H9 (cell line): Measurements from ENCODE around the gene NR3C2. TPM values are rescaled to one million over a fixed set of nuclear protein-coding genes. Genes with fewer than 3 reads are reported as not detected.

Source experiments
- DNase-seq: peaks from one replicate; pipeline ENCODE4 v3.0.0-alpha.2; 2017
- H2AFZ ChIP-seq: one replicate; pipeline ENCODE4 v1.6.1; 2013; ENCODE audit warnings: mild to moderate bottlenecking, low read length, control low read depth, moderate library complexity
- H2AK5ac ChIP-seq: 2 replicates; pipeline ENCODE4 v1.6.1; 2013; ENCODE audit warnings: low read length, control low read depth, mixed read lengths; ENCODE audit not compliant: insufficient read length
- H2BK120ac ChIP-seq: one replicate; pipeline ENCODE4 v1.6.1; 2013; ENCODE audit warnings: low read depth, mild to moderate bottlenecking, low read length, control low read depth, inconsistent platforms; ENCODE audit not compliant: poor library complexity, severe bottlenecking
- H2BK12ac ChIP-seq: 2 replicates; pipeline ENCODE4 v1.6.1; 2013; ENCODE audit warnings: low read length, control low read depth, mixed read lengths, low read depth; ENCODE audit not compliant: insufficient read length
- H2BK15ac ChIP-seq: 2 replicates; pipeline ENCODE4 v1.6.1; 2013; ENCODE audit warnings: low read depth, low read length, control low read depth
- H2BK20ac ChIP-seq: one replicate; pipeline ENCODE4 v1.6.1; 2013; ENCODE audit warnings: low read depth, mild to moderate bottlenecking, low read length, control low read depth, inconsistent platforms; ENCODE audit not compliant: poor library complexity, severe bottlenecking
- H2BK5ac ChIP-seq: 2 replicates; pipeline ENCODE4 v1.6.1; 2013; ENCODE audit warnings: low read length, control low read depth, mixed read lengths; ENCODE audit not compliant: insufficient read length
- H3K14ac ChIP-seq: 2 replicates; pipeline ENCODE4 v1.6.1; 2013; ENCODE audit warnings: low read length, control low read depth; ENCODE audit not compliant: insufficient read depth
- H3K18ac ChIP-seq: 2 replicates; pipeline ENCODE4 v1.6.1; 2013; ENCODE audit warnings: low read depth, mild to moderate bottlenecking, mixed read lengths, low read length, control low read depth; ENCODE audit not compliant: insufficient read length
- H3K23ac ChIP-seq: 2 replicates; pipeline ENCODE4 v1.6.1; 2013; ENCODE audit warnings: low read length, control low read depth, mixed read lengths, low read depth; ENCODE audit not compliant: insufficient read length
- H3K23me2 ChIP-seq: 2 replicates; pipeline ENCODE4 v1.6.1; 2013; ENCODE audit warnings: low read depth, mild to moderate bottlenecking, mixed read lengths, low read length, control low read depth; ENCODE audit not compliant: insufficient read length, poor library complexity, severe bottlenecking
- H3K27ac ChIP-seq: 2 replicates; pipeline ENCODE4 v1.5.1; 2013; ENCODE audit warnings: low read length, control low read depth, mixed read lengths, low read depth; ENCODE audit not compliant: insufficient read length
- H3K27me3 ChIP-seq: 2 replicates; pipeline ENCODE4 v1.6.1; 2013; ENCODE audit warnings: low read length, control low read depth, inconsistent platforms; ENCODE audit not compliant: insufficient read depth
- H3K4ac ChIP-seq: 2 replicates; pipeline ENCODE4 v1.6.1; 2013; ENCODE audit warnings: low read depth, mild to moderate bottlenecking, control low read depth, inconsistent platforms, low read length, moderate library complexity
- H3K4me1 ChIP-seq: 2 replicates; pipeline ENCODE4 v1.6.1; 2013; ENCODE audit warnings: low read length, control low read depth, inconsistent platforms; ENCODE audit not compliant: insufficient read depth
- H3K4me2 ChIP-seq: 2 replicates; pipeline ENCODE4 v1.6.1; 2013; ENCODE audit warnings: low read length, control low read depth, mixed read lengths; ENCODE audit not compliant: insufficient read length, insufficient read depth
- H3K56ac ChIP-seq: 2 replicates; pipeline ENCODE4 v1.6.1; 2013; ENCODE audit warnings: low read depth, mild to moderate bottlenecking, mixed read lengths, low read length, control low read depth; ENCODE audit not compliant: insufficient read length
- H3K79me1 ChIP-seq: 2 replicates; pipeline ENCODE4 v1.6.1; 2013; ENCODE audit warnings: low read depth, mild to moderate bottlenecking, moderate library complexity, low read length, control low read depth, inconsistent platforms; ENCODE audit not compliant: insufficient read depth, poor library complexity, severe bottlenecking
- H3K79me2 ChIP-seq: 2 replicates; pipeline ENCODE4 v1.6.1; 2013; ENCODE audit warnings: low read length, control low read depth, inconsistent platforms; ENCODE audit not compliant: insufficient read depth
- H3K9ac ChIP-seq: 2 replicates; pipeline ENCODE4 v1.6.1; 2013; ENCODE audit warnings: low read length, control low read depth, mixed read lengths; ENCODE audit not compliant: insufficient read length; ENCODE audit errors: extremely low read depth
- H3K9me3 ChIP-seq: one replicate; pipeline ENCODE4 v1.6.1; 2013; ENCODE audit warnings: low read depth, low read length, inconsistent platforms; ENCODE audit not compliant: control insufficient read depth
- H3T11ph ChIP-seq: one replicate; pipeline ENCODE4 v1.6.1; 2013; ENCODE audit warnings: mild to moderate bottlenecking, low read length, control low read depth, inconsistent platforms
- H4K20me1 ChIP-seq: one replicate; pipeline ENCODE4 v1.6.1; 2013; ENCODE audit not compliant: control insufficient read depth, insufficient read length, insufficient read depth
- H4K5ac ChIP-seq: 2 replicates; pipeline ENCODE4 v1.6.1; 2013; ENCODE audit warnings: low read depth, mild to moderate bottlenecking, mixed read lengths, low read length, control low read depth; ENCODE audit not compliant: insufficient read length
- H4K8ac ChIP-seq: replicated peaks from 2 replicates; pipeline ENCODE4 v1.6.1; 2013; ENCODE audit warnings: low read length, control low read depth, mixed read lengths, low read depth; ENCODE audit not compliant: insufficient read length
- H4K91ac ChIP-seq: 2 replicates; pipeline ENCODE4 v1.6.1; 2013; ENCODE audit warnings: low read depth, mild to moderate bottlenecking, moderate library complexity, mixed read lengths, low read length, control low read depth; ENCODE audit not compliant: insufficient read length
- H3K27ac Mint-ChIP-seq, 3 experiments: 2 replicates in 2 of 3; 3 replicates in 1 of 3; pipeline ENCODE4 v1.8.0; 2020 to 2021; ENCODE audit warnings: mixed read lengths in 3 of 3, mild to moderate bottlenecking in 1 of 3, moderate library complexity in 1 of 3
- H3K27me3 Mint-ChIP-seq: 2 replicates; pipeline ENCODE4 v1.8.0; 2021; ENCODE audit warnings: low read depth, mild to moderate bottlenecking, moderate library complexity, mixed read lengths
- H3K36me3 Mint-ChIP-seq, 3 experiments: 2 replicates in 2 of 3; 3 replicates in 1 of 3; pipeline ENCODE4 v1.8.0; 2020 to 2021; ENCODE audit warnings: low read depth in 3 of 3, mixed read lengths in 3 of 3; ENCODE audit not compliant: insufficient read depth in 1 of 3
- H3K4me1 Mint-ChIP-seq, 2 experiments: 2 replicates each; pipeline ENCODE4 v1.8.0; 2020; ENCODE audit warnings: mixed read lengths in 2 of 2
- H3K4me3 Mint-ChIP-seq, 2 experiments: 2 replicates in 1 of 2; 3 replicates in 1 of 2; pipeline ENCODE4 v1.8.0; 2020 to 2021; ENCODE audit warnings: mild to moderate bottlenecking in 2 of 2, mixed read lengths in 2 of 2, moderate library complexity in 1 of 2
- H3K9me3 Mint-ChIP-seq, 2 experiments: 2 replicates in 1 of 2; 3 replicates in 1 of 2; pipeline ENCODE4 v1.8.0; 2020; ENCODE audit warnings: mild to moderate bottlenecking in 2 of 2, mixed read lengths in 2 of 2, moderate library complexity in 1 of 2
- CTCF ChIP-seq: fragments of 200-600 bp; sonication (generic); conservative IDR thresholded peaks from 3 replicates; pipeline ENCODE4 v1.8.0; 2021; ENCODE audit warnings: antibody characterized with exemption, mild to moderate bottlenecking
- WGBS: extraction: QIAGEN DNeasy Blood & Tissue Kit; methylation state at CpG from one replicate; pipeline ENCODE4 v1.1.7; 2013; ENCODE audit warnings: missing lambda C conversion rate, low lambda C conversion rate, mixed read lengths; ENCODE audit not compliant: insufficient read length; ENCODE audit errors: extremely low coverage; 5-methylcytosine and 5-hydroxymethylcytosine counted together
- total RNA-seq: library from RNA; stranded (reverse); gene quantifications from 2 replicates; pipeline ENCODE4 v1.2.1, GENCODE V29; 2021

The NR3C2 gene
- total RNA-seq, 1 experiment from 2014 or later = 1.4 TPM

DNA sequence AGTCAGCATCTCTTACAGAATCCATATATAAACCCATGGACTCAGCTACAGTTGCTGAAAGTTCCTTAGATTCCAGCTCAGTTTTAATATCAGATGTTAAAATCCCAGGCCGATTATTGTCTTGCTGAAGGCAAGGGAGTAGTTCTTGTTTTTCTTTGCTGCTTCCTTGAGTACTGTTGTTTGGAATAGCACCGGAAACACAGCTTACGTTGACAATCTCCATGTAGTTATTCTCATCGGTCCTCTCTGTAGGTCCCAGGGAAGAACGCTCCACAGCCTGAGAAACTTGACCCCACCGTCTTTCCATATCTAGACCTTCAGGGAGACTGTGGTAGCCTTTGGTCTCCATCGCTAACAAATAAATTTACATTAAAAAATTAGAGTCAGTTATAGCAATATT is 5.7 kb downstream of the NR3C2 start:
- no peak overlapping the region for H2BK120ac ChIP-seq
- no peak overlapping the region for H3K56ac ChIP-seq
- Mint-ChIP-seq H3K27ac (no peak overlapping the region), H3K4me3 (no peak overlapping the region), H3K4me1 (peaks cover 21 to 22% of the 10 kb centered on the region in 2 experiments), H3K27me3 (peaks cover 18% of the 10 kb centered on the region), H3K36me3 (no peaks in the 10 kb centered on the region), H3K9me3 (no peaks in the 10 kb centered on the region)
- WGBS = no CpG with 5 or more reads among the region's 7 CpGs
- H2BK5ac ChIP-seq = no peak overlapping the region
- H4K5ac ChIP-seq = no peak overlapping the region
- no peak overlapping the region for H2BK15ac ChIP-seq
- H2AFZ ChIP-seq = no peak overlapping the region
- no peak overlapping the region for H4K91ac ChIP-seq
- TF ChIP-seq CTCF = no peak
- no peak overlapping the region for H2BK20ac ChIP-seq
- no peaks in the 10 kb centered on the region; the same call in 1 of the 2 replicates for H3K4me1 ChIP-seq
- peaks cover 6% of the 10 kb centered on the region for H3K23me2 ChIP-seq
- no peaks in the 10 kb centered on the region for H4K20me1 ChIP-seq
- no peaks in the 10 kb centered on the region for H3K9me3 ChIP-seq
- no peaks in the 10 kb centered on the region for H3K79me1 ChIP-seq
- H2AK5ac ChIP-seq = no peak overlapping the region
- no peak overlapping the region for H3K23ac ChIP-seq
- no peak overlapping the region for H3K4ac ChIP-seq
- H4K8ac ChIP-seq = no peak overlapping the region
- H3K27me3 ChIP-seq = no peaks in the 10 kb centered on the region
- no peak overlapping the region for H3K4me2 ChIP-seq
- no peak overlapping the region for H3T11ph ChIP-seq
- H3K27ac ChIP-seq = no peak overlapping the region
- no peak overlapping the region for H3K14ac ChIP-seq
- H2BK12ac ChIP-seq = no peak overlapping the region
- no peak overlapping the region for H3K18ac ChIP-seq
- no peak for DNase-seq
- no peak overlapping the region for H3K9ac ChIP-seq
- no peaks in the 10 kb centered on the region for H3K79me2 ChIP-seq
